WERI-Rb-1 (cell line): ENCODE data around the gene NUP93.
A peak's percentile ranks its signal among the peaks of the same experiment; 100 is the strongest.

Experiments used
- DNase-seq: peaks from one replicate; pipeline ENCODE4 v3.0.0-alpha.2; 2020
- H3K27ac ChIP-seq: fragments of 250-450 bp; sonication (Bioruptor Pico); 2 replicates; pipeline ENCODE4 v1.5.1; 2020; ENCODE audit warnings: mild to moderate bottlenecking, moderate library complexity
- H3K27me3 ChIP-seq: fragments of 250-450 bp; sonication (Bioruptor Pico); 2 replicates; pipeline ENCODE4 v1.5.1; 2021; ENCODE audit warnings: mild to moderate bottlenecking, low read depth, moderate library complexity; ENCODE audit not compliant: insufficient read depth, severe bottlenecking
- H3K36me3 ChIP-seq: fragments of 250-450 bp; sonication (Bioruptor Pico); 2 replicates; pipeline ENCODE4 v1.5.1; 2020; ENCODE audit warnings: mild to moderate bottlenecking, moderate library complexity
- H3K4me3 ChIP-seq: 2 replicates; pipeline ENCODE4 v1.5.1; 2011; ENCODE audit warnings: low read depth, mild to moderate bottlenecking, control low read depth, low read length
- H3K9me3 ChIP-seq: fragments of 250-450 bp; sonication (Bioruptor Pico); 2 replicates; pipeline ENCODE4 v1.5.1; 2021; ENCODE audit warnings: mild to moderate bottlenecking, moderate library complexity; ENCODE audit not compliant: severe bottlenecking
- CTCF ChIP-seq: IDR thresholded peaks from 2 replicates; pipeline ENCODE4 v1.5.1; 2011; ENCODE audit warnings: low read depth, mild to moderate bottlenecking, control low read depth, inconsistent platforms, low read length

The NUP93 gene

GRCh38 chr16:56729735-56730662 lies at the start of gene NUP93:
Gene NUP93 (plus strand): TSS chr16:56730129. CDS start chr16:56748248, 18,119 bp downstream.
- H3K36me3 ChIP-seq, result peaks cover 6% of the 10 kb centered on the region
- H3K4me3 ChIP-seq, result peak within 1 kb of the TSS; percentile 84
- TF ChIP-seq CTCF, result no peak
- H3K27ac ChIP-seq, result peak within 1 kb of the TSS; percentile 87
- H3K9me3 ChIP-seq, result no peaks in the 10 kb centered on the region
- no peaks in the 10 kb centered on the region for H3K27me3 ChIP-seq
- DNase-seq, result peak; percentile 92

- Histone ChIP-seq H3K36me3 (no peaks in the 10 kb centered on the region), H3K27me3 (no peaks in the 10 kb centered on the region), H3K9me3 (no peaks in the 10 kb centered on the region), H3K27ac (peak within 1 kb of the TSS; percentile 86), H3K4me3 (peak within 1 kb of the TSS; percentile 78)
- DNase-seq, result peak; percentile 88
- no peak for TF ChIP-seq CTCF
Observed at GRCh38 chr16:56681939-56682702, 47.8 kb upstream of the NUP93 start, which contains the start of gene MT1X. Gene MT1X (plus strand): TSS chr16:56682470. CDS start chr16:56682541, 71 bp downstream.

- no peak for TF ChIP-seq CTCF
- H3K4me3 ChIP-seq, result peak overlapping the region; percentile 78
- no peaks in the 10 kb centered on the region for H3K36me3 ChIP-seq
- no peak for DNase-seq
- H3K9me3 ChIP-seq, result no peaks in the 10 kb centered on the region
- no peaks in the 10 kb centered on the region for H3K27me3 ChIP-seq
- peak overlapping the region; percentile 86 for H3K27ac ChIP-seq
Observed at GRCh38 chr16:56682703-56683397, 47.1 kb upstream of the NUP93 start.

GRCh38 chr16:56683424-56684172 lies 46.3 kb upstream of the NUP93 start:
- Histone ChIP-seq H3K9me3 (no peaks in the 10 kb centered on the region), H3K27me3 (no peaks in the 10 kb centered on the region), H3K4me3 (peak overlapping the region; percentile 78), H3K36me3 (no peaks in the 10 kb centered on the region), H3K27ac (no peak overlapping the region)
- DNase-seq, result no peak
- TF ChIP-seq CTCF, result no peak
